Epidermal melanocyte (primary cell): ENCODE measurements around the gene VSIG10.
A peak's percentile ranks its signal among the peaks of the same experiment; 100 is the strongest.
"Not testable (repeated sequence)": the region's sequence is repeated elsewhere in the genome, so short reads cannot be mapped to it uniquely, and the experiment has no call there.

Source experiments
- DNase-seq: peaks from one replicate; pipeline ENCODE4 v3.0.0; 2011; ENCODE audit warnings: low spot score; ENCODE audit not compliant: insufficient read length

Gene VSIG10

DNA sequence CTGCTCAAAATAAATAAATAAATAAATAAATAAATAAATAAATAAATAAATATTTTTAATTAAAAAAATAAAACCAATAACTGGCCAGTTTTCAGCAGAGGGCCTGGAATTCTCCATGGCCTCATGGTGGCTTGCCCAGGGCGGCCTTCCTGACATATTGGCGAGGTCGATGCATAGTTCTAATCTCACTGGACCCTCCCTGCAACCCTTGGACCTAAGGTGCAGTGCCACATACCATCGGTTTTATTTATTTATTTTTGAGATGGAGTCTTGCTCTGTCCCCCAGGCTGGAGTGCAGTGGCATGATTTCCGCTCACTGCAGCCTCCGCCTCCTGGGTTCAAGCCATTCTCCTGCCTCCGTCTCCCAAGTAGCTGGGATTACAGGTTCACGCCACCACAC, 3.9 kb upstream of the VSIG10 start:
- no peak for DNase-seq

DNA sequence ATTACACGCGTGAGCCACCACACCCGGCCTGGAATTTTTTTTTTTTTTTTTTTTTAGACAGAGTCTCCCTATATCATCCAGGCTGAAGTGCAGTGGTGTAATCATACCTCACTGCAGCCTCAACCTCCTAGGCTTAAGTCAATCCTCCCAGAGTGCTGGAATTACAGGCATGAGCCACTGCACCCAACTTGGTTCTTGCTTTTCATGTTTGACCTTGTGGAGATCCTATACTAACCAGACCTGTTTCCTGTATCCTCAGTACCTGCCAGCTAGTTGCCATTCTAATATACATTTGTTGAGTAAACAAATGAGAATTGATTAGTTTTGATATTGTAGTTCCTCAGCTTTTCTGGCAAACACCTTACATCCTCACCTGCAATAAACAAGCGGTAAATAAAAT, 3.2 kb upstream of the VSIG10 start:
- DNase-seq, result no peak

DNA sequence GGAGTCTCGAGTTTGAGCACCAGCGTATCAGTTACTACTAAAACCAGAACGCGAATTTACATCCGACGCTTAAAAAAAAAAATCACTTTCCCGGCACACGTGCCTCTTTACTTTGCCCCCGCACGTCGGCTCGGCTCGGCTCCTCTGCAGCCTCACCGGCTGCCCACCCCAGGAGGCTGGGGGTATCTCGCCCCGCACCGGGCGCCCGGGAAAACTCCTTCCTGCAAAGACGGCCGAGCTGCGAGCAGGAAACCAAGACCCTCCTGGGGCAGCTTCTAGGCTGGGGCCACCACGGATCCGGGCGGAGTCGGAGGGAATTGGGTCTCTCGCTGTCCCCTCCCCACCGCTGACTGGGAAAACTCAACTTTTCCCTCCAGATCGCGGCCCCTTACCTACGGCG, 610 bp downstream of the VSIG10 start:
- DNase-seq, result no peak

DNA sequence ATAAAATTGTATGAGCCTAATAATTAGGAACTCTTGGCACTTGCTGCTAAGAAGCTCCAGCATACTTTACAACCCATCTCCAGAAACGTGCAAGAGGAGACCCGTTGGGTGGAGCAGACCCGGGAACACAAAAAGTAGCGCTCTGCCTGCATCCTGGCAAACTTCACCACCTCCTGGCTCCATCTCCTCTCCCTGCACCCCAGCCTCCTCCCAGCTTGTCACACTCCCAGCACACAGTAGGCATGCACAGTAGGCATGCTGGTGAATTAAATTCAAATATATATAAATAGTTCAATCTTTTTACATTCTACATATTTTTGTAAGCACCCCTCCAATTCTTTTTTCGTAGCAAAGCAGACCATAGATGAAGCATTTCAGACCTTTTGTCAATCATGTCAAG, 1.2 kb downstream of the VSIG10 start:
- DNase-seq, result no peak

DNA sequence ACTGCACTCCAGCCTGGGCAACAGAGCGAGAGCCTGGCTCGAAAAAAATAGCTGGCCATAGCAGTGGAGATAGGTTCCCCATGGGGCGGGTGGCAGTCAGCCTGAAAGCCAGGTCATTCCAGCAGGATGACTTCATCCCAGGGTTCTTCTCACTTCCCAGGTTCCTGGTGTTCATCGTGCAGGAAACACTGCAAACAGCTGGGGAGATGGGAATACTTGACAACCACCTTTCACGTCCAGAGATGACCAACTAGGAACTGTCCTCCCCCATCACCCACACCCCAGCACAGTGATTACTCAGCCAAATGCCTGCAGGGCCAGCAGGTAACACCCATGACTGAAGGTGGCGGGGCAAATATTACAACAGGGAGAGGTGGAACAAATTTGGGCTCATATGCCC, 1.7 kb downstream of the VSIG10 start:
- no peak for DNase-seq

DNA sequence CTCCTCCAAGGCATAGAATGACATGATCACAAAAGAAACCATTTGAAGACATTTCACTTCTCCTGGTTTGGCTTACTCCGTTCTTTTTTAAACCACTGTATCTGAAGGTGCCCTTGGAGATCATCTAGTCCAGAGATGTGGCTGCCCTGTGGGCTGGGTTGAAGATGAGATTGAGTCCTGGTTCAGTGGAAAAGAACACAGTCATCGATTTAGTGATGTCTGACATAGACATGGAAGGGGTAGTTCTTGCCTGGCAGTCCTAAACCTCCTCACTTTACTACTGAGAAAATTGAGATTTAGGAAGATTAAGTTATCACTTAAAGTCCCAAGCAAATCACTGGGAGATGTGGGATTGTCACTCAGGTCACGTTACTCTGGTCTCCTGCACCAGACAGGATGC, 2.8 kb downstream of the VSIG10 start:
- DNase-seq, result no peak

DNA sequence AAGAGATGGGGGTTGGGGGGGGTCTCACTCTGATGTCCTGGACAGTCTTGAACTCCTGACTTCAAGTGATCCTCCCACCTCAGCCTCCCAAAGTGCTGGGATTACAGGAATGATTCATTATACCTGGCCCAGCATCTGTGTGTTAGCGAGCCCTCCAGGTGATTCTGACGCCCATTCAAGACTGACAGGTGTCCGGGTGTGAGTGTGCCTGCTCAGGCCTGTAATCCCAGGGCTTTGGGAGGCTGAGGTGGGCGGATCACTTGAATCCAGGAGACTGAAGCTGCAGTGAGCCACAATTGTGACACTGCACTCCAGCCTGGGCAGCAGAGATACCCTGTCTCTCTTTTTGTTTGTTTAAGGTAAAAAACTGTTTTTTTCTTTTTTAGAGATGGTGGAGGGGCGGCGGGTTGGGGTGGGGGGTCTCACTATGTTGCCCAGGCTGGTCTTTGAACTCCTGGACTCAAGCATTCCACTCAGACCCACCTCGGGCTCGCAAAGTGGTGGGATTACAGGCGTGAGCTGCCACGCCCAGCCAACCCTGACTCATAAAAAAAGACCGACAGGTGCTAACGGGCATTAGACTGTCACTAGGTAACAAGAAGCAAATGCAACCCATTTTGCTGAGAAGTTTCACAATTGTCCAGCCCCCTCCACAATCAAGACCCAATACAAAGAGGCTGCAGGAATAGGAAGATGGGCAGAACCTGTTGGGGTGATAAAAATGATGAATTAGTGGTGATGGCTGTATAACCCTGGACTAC, 4.7 kb downstream of the VSIG10 start:
- no peak for DNase-seq

DNA sequence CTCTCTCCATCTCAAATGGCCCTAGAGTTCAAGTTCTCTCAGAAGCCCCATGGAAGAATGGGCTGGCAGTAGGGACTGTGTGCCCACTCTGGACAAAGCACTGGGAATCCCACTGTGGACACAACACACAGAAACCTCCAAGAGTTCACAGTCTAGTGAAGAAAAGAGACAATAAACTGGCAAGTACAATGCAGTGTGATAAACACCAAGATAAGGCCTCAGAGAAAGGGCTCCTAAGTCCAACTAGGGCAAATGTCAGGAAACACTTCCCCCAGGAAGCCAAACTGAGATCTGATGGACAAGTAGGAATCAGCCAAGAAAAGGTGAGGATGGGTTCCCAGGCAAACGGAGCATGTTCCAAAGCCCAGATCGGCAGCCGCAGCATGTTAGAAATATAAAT, 5.4 kb downstream of the VSIG10 start:
- DNase-seq, result no peak

DNA sequence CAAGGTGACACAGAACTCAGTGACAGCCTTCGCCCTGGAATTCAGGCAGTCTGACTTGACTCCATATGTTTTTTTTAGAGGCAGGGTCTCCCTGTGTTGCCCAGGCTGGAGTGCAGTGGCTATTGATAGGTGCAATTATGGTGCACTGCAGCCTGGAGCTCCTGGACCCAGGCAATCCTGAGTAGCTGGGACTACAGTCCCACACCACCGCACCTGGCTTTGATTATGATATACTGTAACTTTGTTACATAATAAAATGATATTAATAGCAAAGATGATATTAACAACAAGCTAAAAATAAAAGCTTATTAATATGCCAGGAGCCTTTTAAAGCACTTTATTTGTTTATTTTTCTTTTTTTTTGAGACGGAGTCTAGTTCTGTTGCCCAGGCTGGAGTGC, 9.8 kb downstream of the VSIG10 start:
- DNase-seq, result no peak

DNA sequence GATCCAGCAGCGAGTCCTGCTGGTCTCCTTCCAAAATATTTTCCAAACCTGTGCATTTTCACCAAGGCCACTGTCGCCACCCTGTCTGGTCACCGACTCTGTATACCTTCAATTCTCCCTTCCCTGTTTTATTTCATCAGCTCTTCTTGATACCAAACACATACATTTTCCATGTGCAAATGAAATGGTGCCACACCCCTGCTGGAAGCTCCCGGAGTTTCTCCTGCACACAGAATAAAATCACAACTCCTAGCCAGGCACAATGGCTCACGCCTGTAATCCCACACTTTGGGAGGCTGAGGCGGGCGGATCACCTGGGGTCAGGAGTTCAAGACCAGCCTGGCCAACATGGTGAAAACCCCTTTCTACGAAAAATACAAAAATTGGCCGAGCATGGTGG, 14.0 kb downstream of the VSIG10 start:
- no peak for DNase-seq

DNA sequence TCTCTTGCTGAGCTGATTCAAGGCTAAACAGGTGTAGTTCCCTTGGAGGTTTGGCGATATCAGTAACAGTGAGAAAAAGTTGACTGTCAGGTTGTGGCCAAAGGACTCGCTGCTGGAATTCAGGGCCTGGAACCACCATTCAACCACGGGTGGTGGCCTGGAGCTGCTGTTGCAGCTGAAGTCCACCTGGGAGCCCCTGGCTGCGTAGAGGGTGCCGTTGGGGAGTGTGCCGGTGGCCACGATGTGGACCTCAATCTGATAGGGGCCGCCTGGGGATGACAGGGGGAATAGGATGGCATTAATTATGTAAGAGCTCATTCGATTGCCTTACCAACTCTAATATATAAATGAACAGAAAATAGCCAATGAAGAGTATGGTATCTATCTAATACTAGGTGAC, 21.6 kb downstream of the VSIG10 start:
- DNase-seq, result no peak

DNA sequence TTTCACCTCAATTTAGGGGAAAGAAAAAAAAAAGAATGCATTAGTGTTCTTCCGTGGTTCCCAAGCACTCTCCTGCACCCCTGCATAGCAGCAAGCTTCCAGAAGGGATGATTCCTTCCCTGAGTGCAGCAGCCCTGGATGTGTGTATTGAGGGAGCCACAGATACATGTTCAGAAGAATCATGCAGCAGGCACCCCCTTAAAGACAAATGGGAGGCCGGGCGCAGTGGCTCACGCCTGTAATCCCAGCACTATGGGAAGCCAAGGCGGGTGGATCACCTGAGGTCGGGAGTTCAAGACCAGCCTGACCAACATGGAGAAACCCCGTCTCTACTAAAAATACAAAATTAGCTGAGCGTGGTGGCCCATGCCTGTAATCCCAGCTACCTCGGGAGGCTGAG, 22.3 kb downstream of the VSIG10 start:
- not testable (repeated sequence) for DNase-seq

DNA sequence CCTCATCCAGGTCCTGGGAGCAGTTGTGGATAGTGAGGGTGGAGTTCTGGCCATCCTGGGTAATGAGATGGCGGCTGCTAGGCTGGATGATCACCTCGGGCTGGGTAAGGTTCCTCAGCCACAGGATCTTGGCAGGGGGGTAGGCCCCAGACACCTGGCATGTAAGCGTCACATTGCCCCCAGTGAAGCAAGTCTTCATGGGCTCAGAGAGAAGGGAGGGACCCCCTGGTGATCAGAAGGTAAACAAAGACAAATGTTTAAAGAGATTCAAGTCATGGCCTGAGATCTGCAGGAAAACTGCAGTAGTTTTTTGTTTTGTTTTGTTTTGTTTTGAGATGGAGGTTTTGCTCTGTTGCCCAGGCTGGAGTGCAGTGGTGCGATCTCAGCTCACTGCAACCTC, 30.0 kb downstream of the VSIG10 start:
- no peak for DNase-seq

DNA sequence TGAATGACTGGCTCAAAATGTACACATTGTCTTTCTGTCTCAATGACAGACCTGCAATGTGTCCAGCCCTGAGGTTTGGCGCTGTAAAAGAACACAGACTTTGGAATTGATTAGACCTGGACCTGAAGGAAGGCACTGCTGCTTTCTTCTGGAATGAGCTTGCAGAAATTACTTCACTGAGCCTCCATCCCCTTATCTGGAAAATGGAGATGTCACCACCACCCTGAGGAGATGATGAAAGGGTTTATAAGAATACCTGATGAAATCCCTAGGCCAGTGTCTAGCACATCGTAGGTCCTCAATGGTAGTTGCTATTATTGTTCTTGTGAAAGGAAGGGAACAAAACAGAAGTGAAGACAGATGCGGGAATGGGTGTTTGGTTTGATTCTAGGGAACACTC, 33.2 kb downstream of the VSIG10 start:
- no peak for DNase-seq

DNA sequence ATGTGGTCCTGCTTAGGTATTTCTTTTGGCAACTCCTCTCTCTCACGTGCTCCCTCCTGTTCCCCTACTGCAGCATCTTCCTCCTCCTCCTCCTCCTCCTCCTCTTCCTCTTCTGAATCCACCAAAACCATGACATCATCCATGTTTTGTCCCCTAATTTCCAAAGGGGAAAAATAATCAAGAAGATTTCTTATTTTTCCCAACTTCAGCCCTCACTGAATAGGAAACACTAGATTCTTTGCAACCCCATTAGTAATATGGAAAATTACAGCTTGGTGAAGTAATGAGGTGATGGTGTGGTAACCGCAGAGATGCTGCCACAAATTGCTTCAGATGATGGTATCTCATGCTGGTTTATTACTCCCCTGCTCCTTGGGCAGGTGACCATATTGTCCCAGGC, 35.4 kb downstream of the VSIG10 start:
- DNase-seq, result no peak

DNA sequence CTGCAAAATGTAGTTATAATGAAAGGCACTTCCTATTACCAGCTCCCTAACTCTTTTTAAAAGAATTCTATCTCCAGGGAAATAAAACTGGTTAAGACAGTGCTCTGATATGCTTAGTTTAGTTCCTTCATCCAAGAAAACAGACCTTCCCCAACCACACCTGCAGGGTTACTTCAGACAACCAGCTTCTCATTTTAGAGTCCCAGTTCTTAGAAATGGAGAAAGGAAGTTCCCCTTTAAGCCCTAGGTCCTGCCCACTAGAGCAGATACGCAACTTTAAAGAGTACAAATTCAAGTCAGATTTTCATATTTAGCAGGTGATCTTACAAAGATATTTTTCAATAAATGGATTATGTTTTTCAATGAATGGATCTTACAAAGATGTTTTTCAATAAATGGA, 38.4 kb downstream of the VSIG10 start:
- DNase-seq, result no peak

DNA sequence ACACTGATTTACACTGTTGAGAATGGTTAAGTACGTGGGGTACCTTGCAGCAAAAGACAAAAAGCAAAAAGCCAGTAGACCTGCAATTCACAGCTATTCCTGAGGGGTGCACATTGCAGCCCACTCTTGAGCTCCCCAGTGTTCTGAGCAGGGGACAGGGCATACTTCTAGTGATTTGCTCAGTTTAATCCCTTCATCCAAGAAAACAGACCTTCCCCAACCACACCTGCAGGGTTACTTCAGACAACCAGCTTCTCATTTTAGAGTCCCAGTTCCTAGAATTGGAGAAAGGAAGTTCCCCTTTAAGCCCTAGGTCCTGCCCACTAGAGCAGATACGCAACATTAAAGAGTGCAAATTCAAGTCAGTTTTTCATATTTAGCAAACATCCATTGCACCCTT, 39.2 kb downstream of the VSIG10 start:
- DNase-seq, result no peak

DNA sequence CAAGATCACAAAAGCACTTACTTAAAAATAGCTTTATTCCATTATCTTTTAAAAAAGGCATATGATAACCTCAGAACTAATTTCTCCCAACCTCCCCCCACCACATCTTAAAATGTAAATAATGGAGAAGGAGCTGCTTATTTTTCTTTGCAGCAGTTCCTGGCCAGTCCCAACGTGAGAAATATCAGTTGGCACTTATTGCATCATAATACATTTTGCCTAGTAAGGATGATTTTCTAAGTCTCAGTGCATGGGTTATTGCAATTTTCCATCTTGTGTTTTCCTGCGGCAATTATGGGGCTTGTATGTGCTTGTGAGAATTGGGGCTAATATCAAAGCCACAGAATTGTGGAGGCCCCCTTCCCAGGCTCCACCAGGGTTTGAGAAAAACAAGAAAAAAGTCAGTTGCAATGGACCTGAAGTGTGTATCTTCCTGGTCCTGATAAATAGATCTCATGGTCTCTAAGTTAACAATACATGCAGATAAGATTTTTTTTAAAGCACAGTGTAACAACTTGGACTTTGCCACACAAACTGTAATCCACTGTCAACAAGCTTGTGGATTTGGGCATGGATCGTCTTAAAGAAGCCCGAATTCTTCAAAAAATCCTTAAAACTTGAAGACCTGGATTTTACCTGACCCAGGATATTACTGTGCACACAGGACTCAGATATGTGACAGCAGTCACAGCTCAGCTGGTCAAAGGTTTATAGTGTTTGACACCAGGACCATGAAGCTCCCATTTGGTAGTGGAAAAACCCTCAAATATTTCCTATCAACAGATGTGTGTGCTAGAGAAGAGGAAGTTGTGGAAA, 40.0 kb downstream of the VSIG10 start:
- no peak for DNase-seq

DNA sequence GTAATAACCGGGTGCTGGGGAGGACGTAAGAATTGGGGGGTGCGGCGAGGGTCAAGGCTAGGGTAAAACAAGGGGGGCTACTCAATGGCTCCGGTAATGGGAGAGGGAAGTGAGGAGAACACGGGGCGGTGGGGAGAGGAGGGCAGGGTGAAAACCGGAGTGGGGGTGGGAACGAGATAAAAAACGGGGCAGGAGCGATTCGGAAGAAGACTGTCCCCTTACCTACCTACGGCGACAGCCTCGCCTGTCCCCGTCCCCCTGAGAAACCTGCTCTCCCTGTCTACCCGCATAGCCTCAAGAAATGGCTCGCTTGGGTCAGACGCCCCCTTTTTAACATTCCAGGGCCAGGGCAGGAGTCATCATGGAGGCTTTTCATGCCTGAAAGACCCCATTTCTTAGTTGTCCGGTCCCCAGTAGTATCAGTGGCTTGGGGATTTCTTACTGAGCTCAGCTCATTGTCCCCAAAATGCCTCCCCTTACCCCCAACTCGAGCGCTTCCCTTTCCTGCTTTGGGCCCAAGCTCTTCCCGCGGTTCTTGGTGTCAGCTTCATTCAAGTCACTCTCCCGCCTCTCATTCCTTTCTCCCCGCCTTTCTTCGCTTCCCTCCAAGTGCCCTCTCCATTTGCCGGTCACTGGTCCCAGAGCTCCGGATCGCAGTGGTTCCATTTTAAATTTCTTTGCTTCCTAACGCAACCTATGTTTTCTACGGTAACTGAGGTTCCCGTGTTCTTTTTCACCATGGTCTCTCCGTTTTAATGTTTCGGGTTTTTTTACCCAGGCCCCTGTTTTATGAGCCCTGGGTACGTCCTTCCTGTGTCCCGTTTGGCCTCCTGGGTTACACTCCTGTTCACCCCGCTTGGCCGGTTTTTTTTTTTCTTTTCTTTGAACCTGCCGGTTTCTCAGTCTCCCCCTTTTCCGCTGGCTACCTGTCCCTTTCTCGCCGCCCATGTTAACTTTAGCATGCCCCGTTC, 41.7 kb downstream of the VSIG10 start:
- DNase-seq, result peak; percentile 70

DNA sequence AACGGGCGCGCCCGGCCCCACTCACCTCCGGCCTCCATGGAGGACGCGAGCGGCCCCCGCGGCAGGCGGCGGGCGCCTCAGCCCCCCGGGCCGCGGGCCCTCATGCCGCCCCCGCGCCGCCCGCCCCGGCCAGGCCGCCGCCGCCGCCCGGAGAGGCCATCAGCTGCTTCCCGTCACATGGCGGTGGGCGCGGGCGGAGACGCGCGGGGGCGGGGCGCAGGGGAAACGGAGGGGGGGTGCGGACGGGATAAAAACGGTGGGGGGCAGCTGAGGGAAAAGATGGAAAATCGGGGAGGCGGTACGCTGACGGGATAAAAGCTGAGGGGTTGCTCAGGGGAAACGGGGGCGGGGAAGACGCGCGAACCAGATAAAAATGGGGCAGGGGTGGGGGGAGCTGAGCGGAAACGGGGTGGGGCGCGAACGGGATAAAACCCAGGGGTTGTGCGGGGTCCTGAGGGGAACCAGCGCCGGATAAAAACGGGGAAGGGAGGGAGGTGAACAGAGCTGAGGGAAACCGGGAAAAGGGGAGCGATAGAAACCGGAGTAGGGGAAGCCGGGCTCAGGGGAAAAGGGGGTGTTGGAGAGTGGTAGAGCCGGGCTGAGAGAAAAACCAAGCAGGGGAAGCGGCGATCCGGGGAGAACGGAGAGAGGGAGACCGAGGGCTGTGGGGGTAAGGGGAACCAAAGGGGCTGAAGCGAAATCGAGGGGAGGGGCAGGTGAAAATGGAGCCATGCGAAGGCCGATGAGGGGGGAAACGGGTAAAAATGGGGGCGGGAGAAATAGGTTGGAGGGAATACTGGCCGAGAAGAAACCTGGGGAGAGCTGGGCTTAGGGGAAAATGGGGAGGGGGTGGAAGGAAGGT, 42.6 kb downstream of the VSIG10 start, which contains the start of gene WSB2:
WSB2 (minus strand) TSS at position 169 of the 862 bp plus-strand sequence; CDS start at position 38, 131 bp downstream.
- peak; percentile 30 for DNase-seq
